Gastrocnemius medialis (tissue), 4 donors: ENCODE data around the gene SCARF2. TPM values are rescaled to one million over a fixed set of nuclear protein-coding genes. Genes with fewer than 3 reads are reported as not detected.

Source experiments
- ATAC-seq, 2 donors: fragments of 150-250 bp; one replicate each; pipeline ENCODE4 v1.9.1; 2016
- DNase-seq, 2 donors: peaks; one replicate each; pipeline ENCODE4 v3.0.0-alpha.2; 2019
- H3K27ac ChIP-seq, 4 donors: fragments of 200-600 bp; sonication (generic); 1 replicate in 1 of 4; 2 replicates in 3 of 4; pipeline ENCODE4 v1.5.1; 2016 to 2018; ENCODE audit warnings: mild to moderate bottlenecking in 2 of 4, moderate library complexity in 1 of 4
- H3K27me3 ChIP-seq, 3 donors: fragments of 200-600 bp; sonication (generic) in 2 of 3; 1 replicate in 1 of 3; 2 replicates in 2 of 3; pipeline versions ENCODE4 v1.5.1 to v1.6.0; 2016 to 2019; ENCODE audit warnings: mild to moderate bottlenecking in 1 of 3, moderate library complexity in 1 of 3
- H3K36me3 ChIP-seq, 2 donors: fragments of 200-600 bp; sonication (generic) in 1 of 2; one replicate each; pipeline ENCODE4 v1.5.1; 2017 to 2018
- H3K4me1 ChIP-seq, 2 donors: fragments of 200-600 bp; sonication (generic) in 1 of 2; one replicate each; pipeline ENCODE4 v1.5.1; 2016 to 2017; ENCODE audit warnings: mild to moderate bottlenecking in 2 of 2
- H3K4me3 ChIP-seq, 4 donors: fragments of 200-600 bp; sonication (generic) in 3 of 4; 1 replicate in 1 of 4; 2 replicates in 3 of 4; pipeline ENCODE4 v1.5.1; 2016 to 2019; ENCODE audit warnings: mild to moderate bottlenecking in 2 of 4
- H3K9me3 ChIP-seq, 3 donors: fragments of 200-600 bp; sonication (generic) in 2 of 3; 1 replicate in 1 of 3; 2 replicates in 2 of 3; pipeline ENCODE4 v1.5.1; 2016 to 2019
- POLR2A ChIP-seq, 2 donors: fragments of 450-650 bp; IDR thresholded peaks; one replicate each; pipeline ENCODE4 v1.6.1; 2017; ENCODE audit warnings: antibody characterized with exemption in 2 of 2, mild to moderate bottlenecking in 2 of 2, moderate library complexity in 2 of 2
- in situ Hi-C, 4 donors: fragments of 200-750 bp; cut with MboI; loops; one replicate each; pipeline versions ENCODE4 v1.15.0 to v1.8.0; 2017; ENCODE audit warnings: low sequenced_read_pairs in 4 of 4
- intact Hi-C: fragments of 100-400 bp; cut with DNase I; formaldehyde crosslinking; loops from one replicate; pipeline ENCODE4 v1.15.1; 2023; ENCODE audit warnings: low total_unique reads
- total RNA-seq, 4 donors: library from RNA; depleted of rRNA; stranded (reverse); fragments of >200 nt; gene quantifications; one replicate each; pipeline versions ENCODE4 v1.1.0 to v1.2.3, GENCODE V29; 2016
- TF ChIP-seq, protein P1 (sequence below), 5 experiments: fragments of 450-650 bp in 3 of 5; fragments of 200-600 bp in 2 of 5; sonication (generic) in 2 of 5; IDR thresholded peaks in 4 of 5; conservative IDR thresholded peaks in 1 of 5; 1 replicate in 4 of 5; 2 replicates in 1 of 5; pipeline ENCODE4 v1.5.1; 2016 to 2019; ENCODE audit warnings: antibody characterized with exemption in 5 of 5, mild to moderate bottlenecking in 3 of 5, moderate library complexity in 3 of 5

Gene SCARF2
- total RNA-seq, 4 donors from 2014 or later = 1.8 to 4.0 (median 2.3) TPM

DNA sequence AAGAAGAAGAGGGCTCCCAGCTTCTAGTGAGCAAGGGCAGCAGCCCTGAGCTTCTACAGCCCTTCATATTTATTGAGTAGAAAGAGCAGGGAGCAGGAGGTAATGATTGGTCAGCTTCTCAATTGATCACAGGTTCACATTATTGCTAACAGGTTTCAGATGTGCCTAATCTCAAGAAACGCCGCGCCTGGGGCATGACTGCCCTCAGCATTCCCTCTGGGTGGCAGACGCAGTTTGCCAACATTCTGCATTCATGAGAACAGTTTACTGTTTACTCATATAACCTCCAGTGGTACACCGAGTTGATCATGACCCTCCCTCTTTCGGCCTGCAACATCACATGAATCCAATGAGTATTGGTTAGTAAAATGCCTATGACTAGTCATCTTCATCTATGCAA lies 48.3 kb downstream of the SCARF2 start:
- in situ Hi-C loops (no loop called here), intact Hi-C loops (no loop called here)
- ATAC-seq (no peak), DNase-seq (no peak)
- no peak overlapping the region for H3K4me3 ChIP-seq
- TF ChIP-seq, protein P1, sequence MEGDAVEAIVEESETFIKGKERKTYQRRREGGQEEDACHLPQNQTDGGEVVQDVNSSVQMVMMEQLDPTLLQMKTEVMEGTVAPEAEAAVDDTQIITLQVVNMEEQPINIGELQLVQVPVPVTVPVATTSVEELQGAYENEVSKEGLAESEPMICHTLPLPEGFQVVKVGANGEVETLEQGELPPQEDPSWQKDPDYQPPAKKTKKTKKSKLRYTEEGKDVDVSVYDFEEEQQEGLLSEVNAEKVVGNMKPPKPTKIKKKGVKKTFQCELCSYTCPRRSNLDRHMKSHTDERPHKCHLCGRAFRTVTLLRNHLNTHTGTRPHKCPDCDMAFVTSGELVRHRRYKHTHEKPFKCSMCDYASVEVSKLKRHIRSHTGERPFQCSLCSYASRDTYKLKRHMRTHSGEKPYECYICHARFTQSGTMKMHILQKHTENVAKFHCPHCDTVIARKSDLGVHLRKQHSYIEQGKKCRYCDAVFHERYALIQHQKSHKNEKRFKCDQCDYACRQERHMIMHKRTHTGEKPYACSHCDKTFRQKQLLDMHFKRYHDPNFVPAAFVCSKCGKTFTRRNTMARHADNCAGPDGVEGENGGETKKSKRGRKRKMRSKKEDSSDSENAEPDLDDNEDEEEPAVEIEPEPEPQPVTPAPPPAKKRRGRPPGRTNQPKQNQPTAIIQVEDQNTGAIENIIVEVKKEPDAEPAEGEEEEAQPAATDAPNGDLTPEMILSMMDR (IDR thresholded peaks at IDR 0.05 in 4 of 5, conservative IDR thresholded peaks at IDR 0.05 in 1 of 5) = no peak
- TF ChIP-seq POLR2A (IDR thresholded peaks at IDR 0.05) = no peak
- no peaks in the 10 kb centered on the region for H3K9me3 ChIP-seq
- H3K27ac ChIP-seq = no peak overlapping the region
- H3K36me3 ChIP-seq = no peaks in the 10 kb centered on the region
- H3K27me3 ChIP-seq = peaks cover 0 to 11% (median 4%) of the 10 kb centered on the region in 3 donors
- H3K4me1 ChIP-seq = peaks cover under 1 to 4% of the 10 kb centered on the region in 2 donors

DNA sequence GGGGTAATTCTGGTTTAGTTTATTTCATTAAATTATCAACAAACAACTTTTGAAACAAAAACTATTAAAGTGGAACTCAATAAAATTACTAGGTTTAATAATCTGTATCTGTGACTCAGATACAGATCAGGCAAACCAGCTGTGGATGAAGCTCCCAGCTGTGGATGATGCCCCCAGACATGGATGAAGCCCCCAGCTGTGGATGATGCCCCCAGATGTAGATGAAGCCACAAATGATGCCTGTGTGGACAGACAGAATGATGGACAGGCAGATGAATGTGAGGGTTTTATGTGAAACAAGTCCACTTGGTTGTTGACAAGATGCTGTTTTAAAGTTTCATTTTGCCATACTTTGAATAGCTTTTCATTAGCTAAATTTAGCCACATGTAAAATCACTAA lies 49.4 kb downstream of the SCARF2 start:
- no peak overlapping the region for H3K4me3 ChIP-seq
- peaks cover 0 to 11% (median 7%) of the 10 kb centered on the region in 3 donors for H3K27me3 ChIP-seq
- H3K27ac ChIP-seq = no peak overlapping the region
- ATAC-seq (no peak), DNase-seq (no peak)
- in situ Hi-C loops (no loop called here), intact Hi-C loops (no loop called here)
- no peaks in the 10 kb centered on the region for H3K9me3 ChIP-seq
- no peaks in the 10 kb centered on the region for H3K4me1 ChIP-seq
- TF ChIP-seq, protein P1 (IDR thresholded peaks at IDR 0.05 in 4 of 5, conservative IDR thresholded peaks at IDR 0.05 in 1 of 5) = no peak
- TF ChIP-seq POLR2A (IDR thresholded peaks at IDR 0.05) = no peak
- no peaks in the 10 kb centered on the region for H3K36me3 ChIP-seq

DNA sequence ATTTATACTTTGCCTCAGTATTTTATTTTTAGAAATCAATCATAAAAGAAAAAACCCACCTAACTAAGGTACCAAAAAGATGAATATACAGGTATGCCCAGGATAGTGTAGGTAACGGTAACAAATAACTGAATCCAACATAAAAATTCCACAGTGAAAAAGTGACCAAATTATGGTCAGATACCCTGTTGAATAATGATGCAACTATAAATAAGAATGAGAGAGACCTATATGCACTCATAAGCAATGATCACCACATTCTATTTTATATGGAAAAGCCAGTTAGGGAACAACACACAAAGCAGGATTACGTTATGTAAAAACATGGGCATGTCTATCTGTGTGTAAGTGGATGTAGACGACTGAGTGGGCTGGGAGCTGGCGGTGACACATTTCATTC lies 50.7 kb downstream of the SCARF2 start:
- no peaks in the 10 kb centered on the region for H3K9me3 ChIP-seq
- intact Hi-C loops (no loop called here), in situ Hi-C loops (no loop called here)
- peaks cover 0 to 11% (median 7%) of the 10 kb centered on the region in 3 donors for H3K27me3 ChIP-seq
- DNase-seq = no peak
- no peak overlapping the region for H3K4me3 ChIP-seq
- no peaks in the 10 kb centered on the region for H3K36me3 ChIP-seq
- no peaks in the 10 kb centered on the region for H3K4me1 ChIP-seq
- no peak for ATAC-seq
- H3K27ac ChIP-seq = no peak overlapping the region
- TF ChIP-seq POLR2A (IDR thresholded peaks at IDR 0.05) = no peak
- TF ChIP-seq, protein P1 (IDR thresholded peaks at IDR 0.05 in 4 of 5, conservative IDR thresholded peaks at IDR 0.05 in 1 of 5) = no peak

DNA sequence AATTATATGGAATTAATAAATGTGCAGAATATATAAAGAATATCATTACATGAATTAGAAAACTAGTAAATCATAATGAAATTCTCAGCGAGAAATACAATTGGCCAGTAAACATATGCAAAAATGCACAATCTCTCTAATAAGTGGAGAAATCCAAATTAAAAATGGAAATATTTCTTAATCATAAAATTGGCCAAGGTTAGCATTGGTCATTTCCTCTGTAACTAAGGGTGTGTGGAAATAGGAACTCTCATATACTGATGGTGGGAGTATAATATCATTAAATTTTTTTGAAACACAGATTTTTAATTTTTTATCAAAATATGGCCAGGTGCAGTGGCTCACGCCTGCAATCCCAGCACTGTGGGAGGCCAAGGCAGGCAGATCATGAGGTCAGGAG lies 51.3 kb downstream of the SCARF2 start:
- no peak for ATAC-seq
- in situ Hi-C loops = no loop called here

More for the DNA sequence above, 51.3 kb downstream of the SCARF2 start:
- Histone ChIP-seq H3K4me1 (no peaks in the 10 kb centered on the region), H3K9me3 (no peaks in the 10 kb centered on the region), H3K4me3 (no peak overlapping the region), H3K27me3 (peaks cover 0 to 11% (median 7%) of the 10 kb centered on the region in 3 donors), H3K36me3 (no peaks in the 10 kb centered on the region), H3K27ac (no peak overlapping the region)
- TF ChIP-seq, protein P1 (IDR thresholded peaks at IDR 0.05 in 4 of 5, conservative IDR thresholded peaks at IDR 0.05 in 1 of 5) = no peak
- no peak for TF ChIP-seq POLR2A (IDR thresholded peaks at IDR 0.05)
- no peak for DNase-seq
- intact Hi-C loops = no loop called here
